ENCODE results near the gene EIF3J.
"Not testable (repeated sequence)": the region's sequence is repeated elsewhere in the genome, so short reads cannot be mapped to it uniquely, and the experiment has no call there.

EIF3J gene

GRCh38 chr15:44525018-44525417 lies 11.9 kb upstream of the EIF3J start:
- DNase-seq: no peak
- no peaks in the 10 kb centered on the region for H3K9me3 ChIP-seq (ENCODE audit: control insufficient read depth, low read length)
- H3K27me3 ChIP-seq (replicated peaks; ENCODE audit: control insufficient read depth, insufficient read depth, low read length, poor library complexity, severe bottlenecking): no peaks in the 10 kb centered on the region
- no peaks in the 10 kb centered on the region for H3K4me1 ChIP-seq (ENCODE audit: control insufficient read depth, insufficient read depth, low read length, poor library complexity, severe bottlenecking)
- no peak overlapping the region for H3K27ac ChIP-seq (ENCODE audit: insufficient read depth, low read length, poor library complexity, severe bottlenecking)
- no peak overlapping the region for H3K4me3 ChIP-seq (ENCODE audit: insufficient read depth, low read depth, low read length, poor library complexity, severe bottlenecking)
- peaks cover 21% of the 10 kb centered on the region for H3K36me3 ChIP-seq (ENCODE audit: control insufficient read depth, insufficient read depth, low read length)

DNA sequence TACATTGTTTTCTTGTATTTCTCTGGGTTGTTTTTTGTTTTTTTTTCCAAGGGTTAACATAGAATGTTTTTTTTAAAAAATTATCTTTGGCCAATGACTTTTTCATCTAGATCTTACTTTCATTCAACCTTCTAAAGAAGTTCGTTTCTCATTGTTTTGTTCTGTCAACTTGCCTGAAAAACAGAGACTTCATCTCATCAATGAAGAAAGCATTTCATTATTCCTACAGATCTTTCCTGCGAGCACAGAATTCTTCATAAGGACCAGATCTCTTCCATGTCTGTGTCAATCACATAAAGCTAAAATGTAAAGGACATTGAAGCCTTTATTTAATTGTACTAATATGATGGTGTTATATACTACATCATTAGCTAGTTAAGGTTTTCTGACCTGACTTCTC lies 9.7 kb upstream of the EIF3J start:
- DNase-seq: no peak
- Histone ChIP-seq H3K4me1 (ENCODE audit: control insufficient read depth, insufficient read depth, low read length, poor library complexity, severe bottlenecking) (no peaks in the 10 kb centered on the region), H3K4me3 (ENCODE audit: insufficient read depth, low read depth, low read length, poor library complexity, severe bottlenecking) (no peak overlapping the region), H3K36me3 (ENCODE audit: control insufficient read depth, insufficient read depth, low read length) (peaks cover 14% of the 10 kb centered on the region), H3K27me3 (replicated peaks; ENCODE audit: control insufficient read depth, insufficient read depth, low read length, poor library complexity, severe bottlenecking) (no peaks in the 10 kb centered on the region), H3K9me3 (ENCODE audit: control insufficient read depth, low read length) (no peaks in the 10 kb centered on the region), H3K27ac (ENCODE audit: insufficient read depth, low read length, poor library complexity, severe bottlenecking) (no peak overlapping the region)

DNA sequence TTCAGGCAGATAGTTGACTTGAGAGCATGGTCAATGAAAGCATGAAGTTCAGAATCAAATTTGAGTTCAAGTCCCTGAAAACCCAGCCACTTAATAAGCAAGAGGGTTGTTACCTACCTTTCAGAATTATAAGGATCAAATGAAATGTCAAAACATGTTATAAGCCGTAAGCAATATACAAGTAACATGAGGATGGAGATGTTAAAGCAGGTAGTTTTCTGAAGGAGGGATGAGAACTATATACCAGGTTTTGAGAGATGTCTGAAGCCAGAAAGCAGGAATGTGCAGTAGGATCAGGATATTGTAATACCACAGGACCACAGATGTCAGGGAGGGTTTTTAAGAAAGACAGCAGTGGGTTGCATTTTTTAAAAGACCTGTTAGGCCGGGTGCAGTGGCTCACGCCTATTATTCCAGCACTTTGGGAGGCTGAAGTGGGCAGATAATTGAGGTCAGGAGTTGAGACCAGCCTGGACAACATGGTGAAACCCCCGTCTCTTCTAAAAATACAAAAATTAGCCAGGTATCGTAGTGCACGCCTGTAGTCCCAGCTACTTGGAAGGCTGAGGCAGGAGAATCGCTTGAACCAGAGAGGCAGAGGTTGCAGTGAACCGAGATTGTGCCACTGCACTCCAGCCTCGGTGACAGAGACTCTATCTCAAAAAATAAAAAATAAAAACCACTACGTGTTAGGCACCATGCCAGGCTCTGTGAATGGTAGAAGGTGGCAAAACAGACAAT lies 6.9 kb upstream of the EIF3J start:
- Histone ChIP-seq H3K9me3 (ENCODE audit: control insufficient read depth, low read length) (no peaks in the 10 kb centered on the region), H3K4me1 (ENCODE audit: control insufficient read depth, insufficient read depth, low read length, poor library complexity, severe bottlenecking) (peaks cover under 1% of the 10 kb centered on the region), H3K27ac (ENCODE audit: insufficient read depth, low read length, poor library complexity, severe bottlenecking) (no peak overlapping the region), H3K36me3 (ENCODE audit: control insufficient read depth, insufficient read depth, low read length) (peaks cover 8% of the 10 kb centered on the region), H3K4me3 (ENCODE audit: insufficient read depth, low read depth, low read length, poor library complexity, severe bottlenecking) (no peak overlapping the region), H3K27me3 (replicated peaks; ENCODE audit: control insufficient read depth, insufficient read depth, low read length, poor library complexity, severe bottlenecking) (no peaks in the 10 kb centered on the region)
- no peak for DNase-seq

DNA sequence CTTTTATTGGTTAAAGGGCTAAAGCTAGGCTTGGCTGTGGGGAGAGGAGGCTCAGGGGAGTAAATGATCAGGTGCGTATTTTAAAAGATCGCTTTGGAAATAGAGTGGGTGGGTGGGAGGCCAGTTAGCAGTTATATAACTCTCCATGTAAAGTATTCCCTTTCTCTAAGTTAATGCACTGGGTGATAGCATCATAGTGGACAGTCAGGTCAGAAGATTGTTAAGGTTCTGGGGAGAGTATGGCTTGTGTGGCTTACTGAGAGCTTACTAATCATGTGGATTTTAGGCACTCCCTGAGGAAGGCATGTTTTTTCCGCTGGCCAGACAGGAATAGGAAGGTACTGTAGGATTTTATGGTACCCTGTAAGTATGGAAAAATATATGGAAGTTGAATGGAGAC lies 6.3 kb upstream of the EIF3J start:
- no peaks in the 10 kb centered on the region for H3K9me3 ChIP-seq (ENCODE audit: control insufficient read depth, low read length)
- no peak for DNase-seq
- no peaks in the 10 kb centered on the region for H3K27me3 ChIP-seq (replicated peaks; ENCODE audit: control insufficient read depth, insufficient read depth, low read length, poor library complexity, severe bottlenecking)
- H3K27ac ChIP-seq (ENCODE audit: insufficient read depth, low read length, poor library complexity, severe bottlenecking): no peak overlapping the region
- H3K4me3 ChIP-seq (ENCODE audit: insufficient read depth, low read depth, low read length, poor library complexity, severe bottlenecking): no peak overlapping the region
- peaks cover 2% of the 10 kb centered on the region for H3K4me1 ChIP-seq (ENCODE audit: control insufficient read depth, insufficient read depth, low read length, poor library complexity, severe bottlenecking)
- peaks cover 6% of the 10 kb centered on the region for H3K36me3 ChIP-seq (ENCODE audit: control insufficient read depth, insufficient read depth, low read length)

- H3K27me3 ChIP-seq (replicated peaks; ENCODE audit: control insufficient read depth, insufficient read depth, low read length, poor library complexity, severe bottlenecking); H3K9me3 ChIP-seq (ENCODE audit: control insufficient read depth, low read length); H3K27ac ChIP-seq (ENCODE audit: insufficient read depth, low read length, poor library complexity, severe bottlenecking); DNase-seq; H3K36me3 ChIP-seq (ENCODE audit: control insufficient read depth, insufficient read depth, low read length); H3K4me3 ChIP-seq (ENCODE audit: insufficient read depth, low read depth, low read length, poor library complexity, severe bottlenecking); H3K4me1 ChIP-seq (ENCODE audit: control insufficient read depth, insufficient read depth, low read length, poor library complexity, severe bottlenecking): not testable (repeated sequence)
Measured at GRCh38 chr15:44532275-44532674, 4.7 kb upstream of the EIF3J start.

DNA sequence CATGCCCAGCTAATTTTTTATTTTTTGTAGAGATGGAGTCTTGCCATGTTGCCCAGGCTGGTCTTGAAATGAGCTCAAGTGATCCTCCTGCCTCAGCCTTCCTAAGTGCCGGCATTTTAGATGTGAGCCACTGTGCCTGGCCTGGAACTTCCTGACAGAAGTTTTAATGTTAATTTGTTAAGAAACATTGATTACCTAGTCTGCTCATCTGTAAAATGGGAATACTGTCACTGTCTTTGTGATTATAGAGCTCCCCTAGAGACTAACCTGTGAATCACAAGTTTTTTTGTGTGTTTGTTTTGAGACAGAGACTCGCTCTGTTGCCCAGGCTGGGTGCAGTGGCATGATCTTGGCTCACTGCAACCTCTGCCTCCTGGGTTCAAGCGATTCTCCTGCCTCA lies 4.3 kb upstream of the EIF3J start:
- peaks cover 3% of the 10 kb centered on the region for H3K36me3 ChIP-seq (ENCODE audit: control insufficient read depth, insufficient read depth, low read length)
- no peaks in the 10 kb centered on the region for H3K27me3 ChIP-seq (replicated peaks; ENCODE audit: control insufficient read depth, insufficient read depth, low read length, poor library complexity, severe bottlenecking)
- no peak overlapping the region for H3K4me3 ChIP-seq (ENCODE audit: insufficient read depth, low read depth, low read length, poor library complexity, severe bottlenecking)
- no peaks in the 10 kb centered on the region for H3K9me3 ChIP-seq (ENCODE audit: control insufficient read depth, low read length)
- H3K27ac ChIP-seq (ENCODE audit: insufficient read depth, low read length, poor library complexity, severe bottlenecking): no peak overlapping the region
- H3K4me1 ChIP-seq (ENCODE audit: control insufficient read depth, insufficient read depth, low read length, poor library complexity, severe bottlenecking): peaks cover 2% of the 10 kb centered on the region
- DNase-seq: no peak

DNA sequence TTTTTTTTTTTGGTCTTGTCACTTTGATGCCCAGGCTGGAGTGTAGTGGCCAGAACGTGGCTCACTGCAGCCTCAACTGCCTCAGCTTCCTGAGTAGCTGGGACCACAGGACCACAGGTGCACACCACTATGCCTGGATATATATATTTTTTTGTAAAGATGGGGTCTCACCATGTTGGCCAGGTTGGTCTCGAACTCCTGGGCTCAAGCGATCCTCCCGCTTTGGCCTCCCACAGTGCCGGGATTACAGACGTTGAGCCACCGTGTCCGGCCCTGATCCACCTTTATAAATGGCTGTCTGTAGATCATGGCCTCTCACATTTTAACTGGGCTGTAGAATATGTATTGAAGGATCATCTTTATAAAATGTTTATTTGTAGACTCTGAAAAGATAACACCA lies 1.9 kb upstream of the EIF3J start:
- H3K27me3 ChIP-seq (replicated peaks; ENCODE audit: control insufficient read depth, insufficient read depth, low read length, poor library complexity, severe bottlenecking): no peaks in the 10 kb centered on the region
- H3K9me3 ChIP-seq (ENCODE audit: control insufficient read depth, low read length): no peaks in the 10 kb centered on the region
- H3K4me3 ChIP-seq (ENCODE audit: insufficient read depth, low read depth, low read length, poor library complexity, severe bottlenecking): no peak overlapping the region
- H3K36me3 ChIP-seq (ENCODE audit: control insufficient read depth, insufficient read depth, low read length): peaks cover 7% of the 10 kb centered on the region
- peaks cover 2% of the 10 kb centered on the region for H3K4me1 ChIP-seq (ENCODE audit: control insufficient read depth, insufficient read depth, low read length, poor library complexity, severe bottlenecking)
- H3K27ac ChIP-seq (ENCODE audit: insufficient read depth, low read length, poor library complexity, severe bottlenecking): no peak overlapping the region
- no peak for DNase-seq

DNA sequence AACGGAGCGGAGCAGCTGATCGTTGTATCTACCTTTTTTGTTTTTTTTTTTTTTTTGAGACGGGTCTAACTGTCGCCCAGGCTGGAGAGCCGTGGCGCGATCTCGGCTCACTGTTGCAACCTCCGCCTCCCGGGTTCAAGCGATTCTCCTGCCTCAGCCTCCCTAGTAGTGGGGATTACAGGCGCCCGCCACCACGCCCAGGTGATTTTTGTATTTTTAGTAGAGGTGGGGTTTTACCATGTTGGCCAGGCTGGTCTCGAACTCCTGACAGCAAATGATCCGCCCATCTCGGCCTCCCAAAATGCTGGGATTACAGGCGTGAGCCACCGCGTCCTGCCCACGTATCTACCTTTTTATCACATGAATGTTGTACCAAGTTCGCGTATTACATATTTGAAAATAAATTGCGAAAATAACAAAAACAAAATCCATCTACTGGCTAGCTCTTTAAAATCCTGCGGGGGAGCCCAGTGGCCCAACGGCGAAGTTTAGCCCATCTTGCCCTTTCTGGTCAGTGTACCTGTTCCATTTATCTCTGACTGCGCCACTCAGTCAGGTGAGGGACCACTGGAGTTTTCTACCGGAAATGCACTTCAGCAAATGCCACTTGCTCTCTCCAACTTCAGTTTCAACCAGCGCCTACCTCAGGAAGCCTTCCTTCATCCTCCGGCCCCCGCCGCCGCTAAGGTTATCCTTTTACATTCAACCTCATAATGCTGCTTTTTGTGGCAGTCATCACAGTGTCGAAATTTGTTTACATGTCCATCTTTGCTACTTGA lies 1.2 kb upstream of the EIF3J start:
- Histone ChIP-seq H3K9me3 (ENCODE audit: control insufficient read depth, low read length) (no peaks in the 10 kb centered on the region), H3K27me3 (replicated peaks; ENCODE audit: control insufficient read depth, insufficient read depth, low read length, poor library complexity, severe bottlenecking) (no peaks in the 10 kb centered on the region), H3K36me3 (ENCODE audit: control insufficient read depth, insufficient read depth, low read length) (peaks cover 7% of the 10 kb centered on the region), H3K27ac (ENCODE audit: insufficient read depth, low read length, poor library complexity, severe bottlenecking) (peak overlapping the region; percentile 86), H3K4me1 (ENCODE audit: control insufficient read depth, insufficient read depth, low read length, poor library complexity, severe bottlenecking) (peaks cover 6% of the 10 kb centered on the region), H3K4me3 (ENCODE audit: insufficient read depth, low read depth, low read length, poor library complexity, severe bottlenecking) (peak overlapping the region; percentile 98)
- peak in 1 of 3 donors; percentile 6 for DNase-seq

- peaks cover 10% of the 10 kb centered on the region for H3K4me1 ChIP-seq (ENCODE audit: control insufficient read depth, insufficient read depth, low read length, poor library complexity, severe bottlenecking)
- H3K9me3 ChIP-seq (ENCODE audit: control insufficient read depth, low read length): no peaks in the 10 kb centered on the region
- H3K27ac ChIP-seq (ENCODE audit: insufficient read depth, low read length, poor library complexity, severe bottlenecking): peak overlapping the region; percentile 86
- H3K36me3 ChIP-seq (ENCODE audit: control insufficient read depth, insufficient read depth, low read length): peaks cover 7% of the 10 kb centered on the region
- no peaks in the 10 kb centered on the region for H3K27me3 ChIP-seq (replicated peaks; ENCODE audit: control insufficient read depth, insufficient read depth, low read length, poor library complexity, severe bottlenecking)
- peak overlapping the region; percentile 98 for H3K4me3 ChIP-seq (ENCODE audit: insufficient read depth, low read depth, low read length, poor library complexity, severe bottlenecking)
- DNase-seq: no peak
Measured at GRCh38 chr15:44536302-44536961, 515 bp upstream of the EIF3J start.

DNA sequence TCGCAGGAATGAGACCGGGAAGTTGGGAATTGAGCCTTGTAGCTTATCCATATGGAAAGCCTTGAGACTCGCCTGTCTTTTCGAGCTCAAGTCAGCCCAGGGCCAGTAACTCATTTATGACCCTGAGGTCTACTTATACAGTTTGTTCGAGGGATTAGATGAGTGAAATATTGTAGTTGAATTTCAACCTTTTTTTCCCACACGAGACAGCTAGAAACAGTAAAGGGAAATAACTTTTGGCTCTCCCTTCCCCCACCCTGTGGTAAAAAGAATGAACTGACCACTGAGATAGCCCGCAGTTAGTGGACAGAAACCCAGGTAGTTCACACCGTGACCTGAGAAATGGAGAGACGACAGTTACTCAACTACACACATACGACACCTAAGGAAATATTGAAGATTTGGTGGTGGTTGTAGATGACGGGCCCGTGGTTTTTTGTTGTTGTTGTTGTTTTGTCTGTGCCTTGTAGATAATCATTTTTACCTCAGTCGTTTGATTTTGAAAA lies 841 bp downstream of the EIF3J start:
- Histone ChIP-seq H3K36me3 (ENCODE audit: control insufficient read depth, insufficient read depth, low read length) (peaks cover 7% of the 10 kb centered on the region), H3K4me3 (ENCODE audit: insufficient read depth, low read depth, low read length, poor library complexity, severe bottlenecking) (peak overlapping the region; percentile 94), H3K4me1 (ENCODE audit: control insufficient read depth, insufficient read depth, low read length, poor library complexity, severe bottlenecking) (peaks cover 10% of the 10 kb centered on the region), H3K27ac (ENCODE audit: insufficient read depth, low read length, poor library complexity, severe bottlenecking) (peak overlapping the region; percentile 97), H3K27me3 (replicated peaks; ENCODE audit: control insufficient read depth, insufficient read depth, low read length, poor library complexity, severe bottlenecking) (no peaks in the 10 kb centered on the region), H3K9me3 (ENCODE audit: control insufficient read depth, low read length) (no peaks in the 10 kb centered on the region)
- DNase-seq: no peak

Data from effector memory CD4-positive, alpha-beta T cell (primary cell).